PC-3 (cell line): ENCODE measurements around the gene CCDC159. TPM values are rescaled to one million over a fixed set of nuclear protein-coding genes. Genes with fewer than 3 reads are reported as not detected.

Source experiments
- ATAC-seq: fragments of 200-7000 bp; cut with Tn5 transposase; 2 replicates; pipeline ENCODE4 v1.9.1; 2020; ENCODE audit warnings: mild to moderate bottlenecking, moderate library complexity
- BruUV-seq: library from RNA; stranded (reverse); fragments of 400-500 nt; replicated peaks from 2 replicates; lab custom pipeline; 2021; lab: Mats Ljungman, UMichigan
- CTCF ChIA-PET: fragments of 300-600 bp; sonication (Branson Sonifier 250); formaldehyde crosslinking; loops from one replicate; lab custom pipeline; 2022; ENCODE audit warnings: antibody characterized with exemption; lab: Charles Lee
- POLR2A ChIA-PET: fragments of 300-600 bp; sonication (Branson Sonifier 250); formaldehyde crosslinking; loops from one replicate; lab custom pipeline; 2022; ENCODE audit warnings: antibody characterized with exemption; ENCODE audit not compliant: unreplicated experiment; lab: Charles Lee
- DNase-seq: peaks from one replicate; pipeline ENCODE4 v3.0.0-alpha.2; 2015
- H2AFZ ChIP-seq: fragments of 300-600 bp; sonication (generic); 2 replicates; pipeline ENCODE4 v1.6.0; 2016; ENCODE audit warnings: antibody characterized with exemption, low read length
- H3F3A ChIP-seq: fragments of 300-600 bp; sonication (generic); one replicate; pipeline ENCODE4 v1.6.0; 2017; ENCODE audit warnings: antibody characterized with exemption, low read length, control low read depth, mild to moderate bottlenecking; ENCODE audit not compliant: unreplicated experiment
- H3K27ac ChIP-seq: fragments of 300-600 bp; sonication (generic); 2 replicates; pipeline ENCODE4 v1.5.1; 2016; ENCODE audit warnings: mild to moderate bottlenecking, low read length
- H3K27me3 ChIP-seq: fragments of 300-600 bp; sonication (generic); 2 replicates; pipeline ENCODE4 v1.6.1; 2016; ENCODE audit warnings: low read length, mixed read lengths
- H3K36me3 ChIP-seq: fragments of 300-600 bp; sonication (generic); 2 replicates; pipeline ENCODE4 v1.6.1; 2016; ENCODE audit warnings: low read depth, mixed run types, low read length, mixed read lengths
- H3K4me1 ChIP-seq: fragments of 300-600 bp; sonication (generic); 2 replicates; pipeline ENCODE4 v1.5.1; 2016; ENCODE audit warnings: low read length; ENCODE audit not compliant: insufficient read depth
- H3K4me2 ChIP-seq: fragments of 300-600 bp; sonication (generic); 2 replicates; pipeline ENCODE4 v1.6.0; 2016; ENCODE audit warnings: low read length
- H3K4me3 ChIP-seq: fragments of 300-600 bp; sonication (generic); 2 replicates; pipeline ENCODE4 v1.5.1; 2016; ENCODE audit warnings: mild to moderate bottlenecking, low read length, mixed read lengths
- H3K79me2 ChIP-seq: fragments of 300-600 bp; sonication (generic); 2 replicates; pipeline ENCODE4 v1.6.1; 2017; ENCODE audit warnings: low read length, mixed read lengths
- H3K9ac ChIP-seq: fragments of 300-600 bp; sonication (generic); 2 replicates; pipeline ENCODE4 v1.6.0; 2016; ENCODE audit warnings: mild to moderate bottlenecking, low read length
- H3K9me2 ChIP-seq: fragments of 300-600 bp; sonication (generic); replicated peaks from 2 replicates; pipeline ENCODE4 v1.6.1; 2016; ENCODE audit warnings: mixed run types, low read length, mixed read lengths
- H3K9me3 ChIP-seq: fragments of 300-600 bp; sonication (generic); 2 replicates; pipeline ENCODE4 v1.6.1; 2016; ENCODE audit warnings: low read length, mixed read lengths
- H4K20me1 ChIP-seq: fragments of 300-600 bp; sonication (generic); 2 replicates; pipeline ENCODE4 v1.6.1; 2016; ENCODE audit warnings: low read length, mixed read lengths
- CTCF ChIP-seq: fragments of 300-600 bp; sonication (generic); conservative IDR thresholded peaks from 2 replicates; pipeline ENCODE4 v1.5.1; 2017; ENCODE audit warnings: antibody characterized with exemption, low read depth, mild to moderate bottlenecking, low read length
- EZH2 ChIP-seq: fragments of 300-600 bp; sonication (generic); IDR thresholded peaks from one replicate; pipeline ENCODE4 v1.6.1; 2017; ENCODE audit warnings: antibody characterized with exemption, mild to moderate bottlenecking, low read length; ENCODE audit not compliant: unreplicated experiment
- EZH2phosphoT487 ChIP-seq: fragments of 300-600 bp; sonication (generic); IDR thresholded peaks from 2 replicates; pipeline ENCODE4 v1.6.1; 2018; ENCODE audit warnings: mild to moderate bottlenecking, antibody characterized with exemption, low read length, borderline replicate concordance
- intact Hi-C: fragments of 100-400 bp; cut with micrococcal nuclease; formaldehyde crosslinking; loops from 2 replicates; pipeline ENCODE4 v1.9.0; 2023
- total RNA-seq: library from RNA; depleted of rRNA; stranded (reverse); fragments of >200 nt; gene quantifications from 2 replicates; pipeline ENCODE4 v1.2.3, GENCODE V29; 2014

CCDC159 gene
- total RNA-seq, 1 experiment from 2014 or later = 10.3 TPM

- Histone ChIP-seq H3K36me3 (peaks cover 9% of the 10 kb centered on the region), H3K4me3 (no peak overlapping the region), H3F3A (no peaks in the 10 kb centered on the region), H3K4me2 (no peak overlapping the region), H2AFZ (no peak overlapping the region), H3K27ac (no peak overlapping the region), H3K4me1 (0 out of 2 replicates have a peak, but pooled peaks cover under 1% of the 10 kb centered on the region), H3K9me3 (no peaks in the 10 kb centered on the region), H3K27me3 (no peaks in the 10 kb centered on the region), H3K9ac (no peak overlapping the region), H4K20me1 (no peaks in the 10 kb centered on the region), H3K79me2 (no peaks in the 10 kb centered on the region), H3K9me2 (no peaks in the 10 kb centered on the region)
- BruUV-seq = no TSS peak
- intact Hi-C loops = no loop called here
- ATAC-seq (no peak), DNase-seq (no peak)
- TF ChIP-seq EZH2phosphoT487 (no peak), EZH2 (no peak), CTCF (no peak)
- ChIA-PET POLR2A (interaction anchor here (0.6 kb wide), 1 partner anchor 234 kb away, joined by 3 read pairs; the partner anchor contains the start of gene ELOF1), CTCF (interaction anchor here (0.7 kb wide), 1 partner anchor 377 kb away, joined by 4 read pairs; no protein-coding TSS in a partner anchor)
These were observed 21.4 kb upstream of the CCDC159 start for GRCh38 chr19:11324748-11325389.

DNA sequence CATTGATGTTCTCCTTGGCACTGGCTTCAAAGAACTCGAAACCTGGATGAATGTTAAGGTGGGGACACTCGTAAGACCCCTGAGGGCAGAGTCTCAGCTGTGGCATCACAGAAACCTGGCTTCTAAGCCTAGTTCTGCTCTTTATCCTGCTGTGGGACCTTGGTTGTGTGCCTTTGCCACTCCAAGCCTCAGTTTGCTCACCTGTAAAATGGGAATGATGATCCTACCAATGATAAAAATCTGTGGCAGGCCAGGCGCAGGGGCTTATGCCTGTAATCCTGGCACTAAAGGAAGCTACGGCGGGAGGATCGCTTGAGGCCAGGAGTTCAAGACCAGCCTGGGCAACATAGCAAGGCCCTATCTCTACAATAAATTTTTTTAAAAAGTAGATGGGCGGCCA, 20.8 kb upstream of the CCDC159 start:
- Histone ChIP-seq H3K4me1 (no peaks in the 10 kb centered on the region), H3K27ac (no peak overlapping the region), H3F3A (no peaks in the 10 kb centered on the region), H3K27me3 (no peaks in the 10 kb centered on the region), H3K9me2 (no peaks in the 10 kb centered on the region), H3K9me3 (no peaks in the 10 kb centered on the region), H3K4me3 (no peak overlapping the region), H3K4me2 (no peak overlapping the region), H3K79me2 (no peaks in the 10 kb centered on the region), H2AFZ (no peak overlapping the region), H3K36me3 (peaks cover 12% of the 10 kb centered on the region), H3K9ac (no peak overlapping the region), H4K20me1 (no peaks in the 10 kb centered on the region)
- DNase-seq (no peak), ATAC-seq (no peak)
- TF ChIP-seq EZH2 = no peak
- no TSS peak for BruUV-seq
- POLR2A ChIA-PET = interaction anchor here (0.6 kb wide), 1 partner anchor 233 kb away, joined by 3 read pairs; the partner anchor contains the start of gene ELOF1
- intact Hi-C loops = no loop called here
- CTCF ChIA-PET = no interaction called here

GRCh38 chr19:11330127-11330526, 16.2 kb upstream of the CCDC159 start:
- ChIA-PET CTCF (no interaction called here), POLR2A (interaction anchor here (0.6 kb wide), 1 partner anchor 666 kb away, joined by 3 read pairs; no protein-coding TSS in a partner anchor)
- H3K4me1 ChIP-seq = no peaks in the 10 kb centered on the region
- H3F3A ChIP-seq = peaks cover 4% of the 10 kb centered on the region
- H3K27me3 ChIP-seq = no peaks in the 10 kb centered on the region
- ATAC-seq (no peak), DNase-seq (no peak)
- no peak overlapping the region for H3K9ac ChIP-seq
- intact Hi-C loops = no loop called here
- H3K4me2 ChIP-seq = no peak overlapping the region
- no peaks in the 10 kb centered on the region for H3K9me2 ChIP-seq
- H2AFZ ChIP-seq = no peak overlapping the region
- TF ChIP-seq EZH2 (no peak), EZH2phosphoT487 (no peak), CTCF (no peak)
- H3K9me3 ChIP-seq = no peaks in the 10 kb centered on the region
- H3K4me3 ChIP-seq = no peak overlapping the region
- H3K79me2 ChIP-seq = no peaks in the 10 kb centered on the region
- no peaks in the 10 kb centered on the region for H4K20me1 ChIP-seq
- no TSS peak for BruUV-seq
- H3K27ac ChIP-seq = no peak overlapping the region
- peaks cover 24% of the 10 kb centered on the region for H3K36me3 ChIP-seq
